Measurements from ENCODE around the gene CLIC6. TPM values are rescaled to one million over a fixed set of nuclear protein-coding genes. Genes with fewer than 3 reads are reported as not detected.

Gene CLIC6
- total and polyA plus RNA-seq, 4 donors, result 15.1 to 63.9 (median 30.6) TPM

GRCh38 chr21:34623516-34623915 is 45.3 kb upstream of the CLIC6 start:
- Histone ChIP-seq H3K9me3 (ENCODE audit: control insufficient read depth in 4 of 4, insufficient read depth in 3 of 4, low read length in 3 of 4) (no peaks in the 10 kb centered on the region), H3K27ac (ENCODE audit: low read depth in 1 of 2, low read length in 1 of 2) (no peak overlapping the region), H3K27me3 (ENCODE audit: control insufficient read depth in 3 of 3, insufficient read depth in 3 of 3, low read length in 2 of 3) (peaks cover 2 to 12% (median 3%) of the 10 kb centered on the region in 3 donors), H3K4me3 (no peak overlapping the region), H3K36me3 (ENCODE audit: control insufficient read depth in 4 of 4, insufficient read depth in 4 of 4, low read length in 4 of 4) (no peaks in the 10 kb centered on the region), H3K4me1 (ENCODE audit: control insufficient read depth in 5 of 5, insufficient read depth in 5 of 5, low read length in 5 of 5) (no peaks in the 10 kb centered on the region), H3K9ac (ENCODE audit: insufficient read depth in 1 of 2, low read length in 2 of 2) (no peak overlapping the region)
- TF ChIP-seq, protein P1, sequence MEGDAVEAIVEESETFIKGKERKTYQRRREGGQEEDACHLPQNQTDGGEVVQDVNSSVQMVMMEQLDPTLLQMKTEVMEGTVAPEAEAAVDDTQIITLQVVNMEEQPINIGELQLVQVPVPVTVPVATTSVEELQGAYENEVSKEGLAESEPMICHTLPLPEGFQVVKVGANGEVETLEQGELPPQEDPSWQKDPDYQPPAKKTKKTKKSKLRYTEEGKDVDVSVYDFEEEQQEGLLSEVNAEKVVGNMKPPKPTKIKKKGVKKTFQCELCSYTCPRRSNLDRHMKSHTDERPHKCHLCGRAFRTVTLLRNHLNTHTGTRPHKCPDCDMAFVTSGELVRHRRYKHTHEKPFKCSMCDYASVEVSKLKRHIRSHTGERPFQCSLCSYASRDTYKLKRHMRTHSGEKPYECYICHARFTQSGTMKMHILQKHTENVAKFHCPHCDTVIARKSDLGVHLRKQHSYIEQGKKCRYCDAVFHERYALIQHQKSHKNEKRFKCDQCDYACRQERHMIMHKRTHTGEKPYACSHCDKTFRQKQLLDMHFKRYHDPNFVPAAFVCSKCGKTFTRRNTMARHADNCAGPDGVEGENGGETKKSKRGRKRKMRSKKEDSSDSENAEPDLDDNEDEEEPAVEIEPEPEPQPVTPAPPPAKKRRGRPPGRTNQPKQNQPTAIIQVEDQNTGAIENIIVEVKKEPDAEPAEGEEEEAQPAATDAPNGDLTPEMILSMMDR (IDR thresholded peaks at IDR 0.05; ENCODE audit: control extremely low read depth, extremely low read depth), result no peak
- DNase-seq (no peak), ATAC-seq (ENCODE audit: insufficient read depth, low FRiP score) (no peak)
- WGBS, 2 donors, result 76 to 79% methylated on average over 4 of the region's 4 CpGs

DNA sequence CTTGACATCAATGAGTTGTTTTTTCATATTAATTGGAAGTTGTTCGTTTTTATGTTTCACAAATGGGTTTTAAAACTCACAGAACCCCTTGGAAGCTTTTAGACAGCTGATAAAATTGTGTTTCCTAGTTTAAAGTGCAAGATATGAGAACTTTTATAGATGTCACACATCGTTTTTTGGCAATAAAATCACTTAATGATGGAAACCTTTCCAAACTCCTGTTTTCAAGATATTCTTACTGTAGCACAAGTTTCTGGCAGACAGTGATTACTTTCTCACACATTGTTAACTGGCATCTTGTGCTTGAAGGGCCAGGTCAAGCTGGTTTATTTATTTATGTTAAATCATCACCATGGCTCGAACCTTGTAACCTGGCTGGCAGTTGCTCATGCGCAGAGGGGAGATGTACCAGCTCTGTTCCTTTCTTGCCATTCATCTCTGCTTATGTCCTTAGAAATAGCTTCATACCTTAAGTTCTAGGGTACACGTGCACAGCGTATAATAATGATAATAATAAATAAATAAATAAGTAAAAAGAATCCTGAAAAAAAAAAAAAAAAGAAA is 43.7 kb upstream of the CLIC6 start:
- 67 to 84% methylated on average over 6 of the region's 6 CpGs for WGBS, 2 donors
- Histone ChIP-seq H3K27ac (ENCODE audit: low read depth in 1 of 2, low read length in 1 of 2) (no peak overlapping the region), H3K9me3 (ENCODE audit: control insufficient read depth in 4 of 4, insufficient read depth in 3 of 4, low read length in 3 of 4) (no peaks in the 10 kb centered on the region), H3K4me3 (no peak overlapping the region), H3K9ac (ENCODE audit: insufficient read depth in 1 of 2, low read length in 2 of 2) (no peak overlapping the region), H3K27me3 (ENCODE audit: control insufficient read depth in 3 of 3, insufficient read depth in 3 of 3, low read length in 2 of 3) (peaks cover 2 to 11% (median 3%) of the 10 kb centered on the region in 3 donors), H3K4me1 (ENCODE audit: control insufficient read depth in 5 of 5, insufficient read depth in 5 of 5, low read length in 5 of 5) (no peaks in the 10 kb centered on the region), H3K36me3 (ENCODE audit: control insufficient read depth in 4 of 4, insufficient read depth in 4 of 4, low read length in 4 of 4) (no peaks in the 10 kb centered on the region)
- ATAC-seq (ENCODE audit: insufficient read depth, low FRiP score) (no peak), DNase-seq (peak in 2 of 3 donors; percentile 66 to 69)
- TF ChIP-seq, protein P1 (IDR thresholded peaks at IDR 0.05; ENCODE audit: control extremely low read depth, extremely low read depth), result no peak

DNA sequence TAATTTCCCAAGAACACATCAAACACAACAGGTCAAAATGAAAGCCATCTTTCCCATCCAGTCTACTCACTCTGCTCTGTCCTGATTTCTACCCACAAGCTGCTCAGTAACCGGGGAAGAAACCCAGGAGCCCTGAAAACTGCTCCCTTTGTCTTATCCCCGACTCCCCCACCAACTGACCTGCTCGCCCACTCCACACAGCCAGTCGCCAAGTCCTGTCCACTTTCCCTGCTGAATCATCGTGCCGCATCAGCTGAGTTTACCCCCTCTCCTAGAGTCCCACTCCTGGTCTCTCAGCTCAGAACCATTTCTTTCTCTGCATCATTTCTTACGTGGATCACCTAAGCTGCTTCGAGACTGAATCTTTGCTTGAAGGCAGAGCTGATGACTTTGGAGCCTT is 42.7 kb upstream of the CLIC6 start:
- H3K27me3 ChIP-seq (ENCODE audit: control insufficient read depth in 3 of 3, insufficient read depth in 3 of 3, low read length in 2 of 3), result peaks cover 2 to 10% (median 3%) of the 10 kb centered on the region in 3 donors
- no peaks in the 10 kb centered on the region for H3K9me3 ChIP-seq (ENCODE audit: control insufficient read depth in 4 of 4, insufficient read depth in 3 of 4, low read length in 3 of 4)
- TF ChIP-seq, protein P1 (IDR thresholded peaks at IDR 0.05; ENCODE audit: control extremely low read depth, extremely low read depth), result no peak
- no peak overlapping the region for H3K9ac ChIP-seq (ENCODE audit: insufficient read depth in 1 of 2, low read length in 2 of 2)
- ATAC-seq (ENCODE audit: insufficient read depth, low FRiP score) (no peak), DNase-seq (no peak)
- no peaks in the 10 kb centered on the region for H3K36me3 ChIP-seq (ENCODE audit: control insufficient read depth in 4 of 4, insufficient read depth in 4 of 4, low read length in 4 of 4)
- H3K4me1 ChIP-seq (ENCODE audit: control insufficient read depth in 5 of 5, insufficient read depth in 5 of 5, low read length in 5 of 5), result no peaks in the 10 kb centered on the region
- no peak overlapping the region for H3K27ac ChIP-seq (ENCODE audit: low read depth in 1 of 2, low read length in 1 of 2)
- WGBS, 2 donors, result 90 to 95% methylated on average over 8 of the region's 8 CpGs
- no peak overlapping the region for H3K4me3 ChIP-seq
